ENCODE data around the gene ZC3H6.
A peak's percentile ranks its signal among the peaks of the same experiment; 100 is the strongest.
"Not testable (repeated sequence)": the region's sequence is repeated elsewhere in the genome, so short reads cannot be mapped to it uniquely, and the experiment has no call there.

ZC3H6 gene

GRCh38 chr2:112321375-112322320, 46.3 kb downstream of the ZC3H6 start:
- DNase-seq (ENCODE audit: low spot score in 2 of 2) (no peak), ATAC-seq (ENCODE audit: low read depth) (no peak)
- Mint-ChIP-seq H3K36me3 (peaks cover 24% of the 10 kb centered on the region), H3K27me3 (no peaks in the 10 kb centered on the region), H3K27ac (peak overlapping the region; percentile 87), H3K4me1 (peaks cover 2% of the 10 kb centered on the region), H3K9me3 (peaks cover 1% of the 10 kb centered on the region), H3K4me3 (no peak overlapping the region)

GRCh38 chr2:112322919-112323318, 47.5 kb downstream of the ZC3H6 start:
- no peak for DNase-seq (ENCODE audit: low spot score in 2 of 2)
- H3K36me3 Mint-ChIP-seq: peaks cover 36% of the 10 kb centered on the region
- no peak overlapping the region for H3K27ac Mint-ChIP-seq
- H3K4me3 Mint-ChIP-seq: no peak overlapping the region
- peaks cover 2% of the 10 kb centered on the region for H3K4me1 Mint-ChIP-seq
- H3K9me3 Mint-ChIP-seq: peaks cover 1% of the 10 kb centered on the region
- ATAC-seq (ENCODE audit: low read depth): no peak
- H3K27me3 Mint-ChIP-seq: no peaks in the 10 kb centered on the region

- Mint-ChIP-seq H3K4me3 (no peak overlapping the region), H3K9me3 (no peaks in the 10 kb centered on the region), H3K36me3 (peaks cover 21% of the 10 kb centered on the region), H3K27me3 (no peaks in the 10 kb centered on the region), H3K27ac (no peak overlapping the region), H3K4me1 (no peaks in the 10 kb centered on the region)
- ATAC-seq (ENCODE audit: low read depth) (no peak), DNase-seq (ENCODE audit: low spot score in 2 of 2) (no peak)
Measured at GRCh38 chr2:112332123-112332696, 56.8 kb downstream of the ZC3H6 start.

GRCh38 chr2:112335600-112335999, 60.2 kb downstream of the ZC3H6 start:
- Mint-ChIP-seq H3K36me3 (peaks cover 10% of the 10 kb centered on the region), H3K9me3 (no peaks in the 10 kb centered on the region), H3K27me3 (no peaks in the 10 kb centered on the region), H3K4me3 (no peak overlapping the region), H3K4me1 (no peaks in the 10 kb centered on the region), H3K27ac (no peak overlapping the region)
- ATAC-seq (ENCODE audit: low read depth): no peak
- DNase-seq (ENCODE audit: low spot score in 2 of 2): no peak

- DNase-seq (ENCODE audit: low spot score in 2 of 2) (no peak), ATAC-seq (ENCODE audit: low read depth) (no peak)
Measured at GRCh38 chr2:112339986-112340385, 64.6 kb downstream of the ZC3H6 start.

GRCh38 chr2:112340475-112341267, 65.3 kb downstream of the ZC3H6 start:
- DNase-seq (ENCODE audit: low spot score in 2 of 2) (no peak), ATAC-seq (ENCODE audit: low read depth) (no peak)
- Mint-ChIP-seq H3K27ac (no peak overlapping the region), H3K4me3 (no peak overlapping the region), H3K27me3 (no peaks in the 10 kb centered on the region), H3K36me3 (peaks cover 1% of the 10 kb centered on the region), H3K4me1 (no peaks in the 10 kb centered on the region), H3K9me3 (peaks cover 1% of the 10 kb centered on the region)

More at GRCh38 chr2:112339986-112340385, 64.6 kb downstream of the ZC3H6 start:
- Mint-ChIP-seq H3K9me3 (no peaks in the 10 kb centered on the region), H3K4me3 (no peak overlapping the region), H3K4me1 (no peaks in the 10 kb centered on the region), H3K27ac (no peak overlapping the region), H3K36me3 (no peaks in the 10 kb centered on the region), H3K27me3 (no peaks in the 10 kb centered on the region)

- no peak overlapping the region for H3K27ac Mint-ChIP-seq
- H3K4me1 Mint-ChIP-seq: no peaks in the 10 kb centered on the region
- H3K36me3 Mint-ChIP-seq: peaks cover 5% of the 10 kb centered on the region
- peaks cover 7% of the 10 kb centered on the region for H3K9me3 Mint-ChIP-seq
- no peak overlapping the region for H3K4me3 Mint-ChIP-seq
- DNase-seq (ENCODE audit: low spot score in 2 of 2) (no peak), ATAC-seq (ENCODE audit: low read depth) (no peak)
- H3K27me3 Mint-ChIP-seq: no peaks in the 10 kb centered on the region
Measured at GRCh38 chr2:112342067-112342550, 66.7 kb downstream of the ZC3H6 start.

GRCh38 chr2:112343827-112344585, 68.6 kb downstream of the ZC3H6 start:
- H3K27ac Mint-ChIP-seq: peak overlapping the region; percentile 22
- no peak for ATAC-seq (ENCODE audit: low read depth)

GRCh38 chr2:112345030-112346027, 69.9 kb downstream of the ZC3H6 start:
- ATAC-seq (ENCODE audit: low read depth) (no peak), DNase-seq (ENCODE audit: low spot score in 2 of 2) (no peak)
- Mint-ChIP-seq H3K36me3 (peaks cover 5% of the 10 kb centered on the region), H3K4me3 (no peak overlapping the region), H3K4me1 (no peaks in the 10 kb centered on the region), H3K27ac (no peak overlapping the region), H3K27me3 (no peaks in the 10 kb centered on the region), H3K9me3 (peaks cover 7% of the 10 kb centered on the region)

More at GRCh38 chr2:112343827-112344585, 68.6 kb downstream of the ZC3H6 start:
- H3K4me1 Mint-ChIP-seq: no peaks in the 10 kb centered on the region
- no peaks in the 10 kb centered on the region for H3K27me3 Mint-ChIP-seq
- DNase-seq (ENCODE audit: low spot score in 2 of 2): no peak
- no peak overlapping the region for H3K4me3 Mint-ChIP-seq
- H3K36me3 Mint-ChIP-seq: peaks cover 5% of the 10 kb centered on the region
- H3K9me3 Mint-ChIP-seq: peaks cover 7% of the 10 kb centered on the region

- not testable (repeated sequence) for ATAC-seq (ENCODE audit: low read depth); H3K9me3 Mint-ChIP-seq; DNase-seq (ENCODE audit: low spot score in 2 of 2); H3K36me3 Mint-ChIP-seq; H3K4me3 Mint-ChIP-seq; H3K4me1 Mint-ChIP-seq; H3K27me3 Mint-ChIP-seq
- peak overlapping the region; percentile 14 for H3K27ac Mint-ChIP-seq
Measured at GRCh38 chr2:112352292-112352691, 76.9 kb downstream of the ZC3H6 start.

- not testable (repeated sequence) for H3K27me3 Mint-ChIP-seq; H3K9me3 Mint-ChIP-seq; H3K36me3 Mint-ChIP-seq; H3K4me1 Mint-ChIP-seq; DNase-seq (ENCODE audit: low spot score in 2 of 2); H3K27ac Mint-ChIP-seq; ATAC-seq (ENCODE audit: low read depth); H3K4me3 Mint-ChIP-seq
Measured at GRCh38 chr2:112352809-112353603, 77.6 kb downstream of the ZC3H6 start.

- not testable (repeated sequence) for H3K27ac Mint-ChIP-seq; DNase-seq (ENCODE audit: low spot score in 2 of 2); H3K36me3 Mint-ChIP-seq
Measured at GRCh38 chr2:112354335-112354734, 78.9 kb downstream of the ZC3H6 start.

More at GRCh38 chr2:112354335-112354734, 78.9 kb downstream of the ZC3H6 start:
- not testable (repeated sequence) for H3K9me3 Mint-ChIP-seq; ATAC-seq (ENCODE audit: low read depth); H3K4me1 Mint-ChIP-seq; H3K4me3 Mint-ChIP-seq; H3K27me3 Mint-ChIP-seq

All from memory B cell (primary cell).